ENCODE results near the gene MCCC1. TPM values are rescaled to one million over a fixed set of nuclear protein-coding genes. Genes with fewer than 3 reads are reported as not detected.

Gene MCCC1
- 7.2 TPM for polyA plus RNA-seq (2013, experiment 1 of 2)
- polyA plus RNA-seq (2013, experiment 2 of 2), result 7.9 TPM

- H3K4me1 ChIP-seq (ENCODE audit: control insufficient read depth, low read depth, low read length), result peaks cover 2% of the 10 kb centered on the region
- no peak within 1 kb of the TSS for H3K4ac ChIP-seq (ENCODE audit: low read depth, low read length)
- H3K27ac ChIP-seq (ENCODE audit: low read depth, low read length), result no peak within 1 kb of the TSS
- DNase-seq, result peak; percentile 100
- no peak within 1 kb of the TSS for H4K8ac ChIP-seq (ENCODE audit: low read depth, low read length)
- H3K18ac ChIP-seq (ENCODE audit: low read length), result no peak within 1 kb of the TSS
- H3K23ac ChIP-seq (ENCODE audit: low read length), result no peak within 1 kb of the TSS
- H4K5ac ChIP-seq (ENCODE audit: low read length), result no peak within 1 kb of the TSS
- peak within 1 kb of the TSS; percentile 59 for H2BK5ac ChIP-seq (ENCODE audit: low read length)
- peak within 1 kb of the TSS; percentile 85 for H3K4me2 ChIP-seq (ENCODE audit: low read length)
- no peaks in the 10 kb centered on the region for H3K27me3 ChIP-seq (ENCODE audit: insufficient read depth, low read length, poor library complexity)
- WGBS (ENCODE audit: extremely low coverage, insufficient coverage, low lambda C conversion rate), result no CpG with 5 or more reads among the region's 60 CpGs
- no peaks in the 10 kb centered on the region for H3K79me2 ChIP-seq (ENCODE audit: control insufficient read depth, insufficient read depth, low read length)
- no peaks in the 10 kb centered on the region for H3K36me3 ChIP-seq (ENCODE audit: control insufficient read depth, insufficient read depth, low read length)
- peak within 1 kb of the TSS; percentile 90 for H3K4me3 ChIP-seq (ENCODE audit: low read length)
- H2BK120ac ChIP-seq (ENCODE audit: low read depth, low read length), result no peak within 1 kb of the TSS
- H2BK15ac ChIP-seq (replicated peaks; ENCODE audit: low read depth), result no peak within 1 kb of the TSS
- H3K9ac ChIP-seq (ENCODE audit: low read length), result peak within 1 kb of the TSS; percentile 92
- peak within 1 kb of the TSS; percentile 96 for H3K56ac ChIP-seq (ENCODE audit: low read length)
- H3K79me1 ChIP-seq (ENCODE audit: low read length), result peaks cover 2% of the 10 kb centered on the region
- no peak within 1 kb of the TSS for H2AK5ac ChIP-seq (ENCODE audit: low read length)
Observed at GRCh38 chr3:183099026-183099837, at the start of gene MCCC1. TSS of gene MCCC1 (minus strand) at chr3:183099496. CDS start at chr3:183099440, 56 bp downstream.

- H4K8ac ChIP-seq (ENCODE audit: low read depth, low read length), result no peak overlapping the region
- H2AK5ac ChIP-seq (ENCODE audit: low read length), result no peak overlapping the region
- H2BK120ac ChIP-seq (ENCODE audit: low read depth, low read length), result no peak overlapping the region
- H3K27me3 ChIP-seq (ENCODE audit: insufficient read depth, low read length, poor library complexity), result no peaks in the 10 kb centered on the region
- no peak overlapping the region for H3K9ac ChIP-seq (ENCODE audit: low read length)
- H4K5ac ChIP-seq (ENCODE audit: low read length), result no peak overlapping the region
- no peak overlapping the region for H3K4ac ChIP-seq (ENCODE audit: low read depth, low read length)
- no peaks in the 10 kb centered on the region for H3K36me3 ChIP-seq (ENCODE audit: control insufficient read depth, insufficient read depth, low read length)
- no CpG with 5 or more reads among the region's 4 CpGs for WGBS (ENCODE audit: extremely low coverage, insufficient coverage, low lambda C conversion rate)
- no peak overlapping the region for H3K4me2 ChIP-seq (ENCODE audit: low read length)
- no peak for DNase-seq
- no peaks in the 10 kb centered on the region for H3K79me2 ChIP-seq (ENCODE audit: control insufficient read depth, insufficient read depth, low read length)
- no peak overlapping the region for H2BK5ac ChIP-seq (ENCODE audit: low read length)
- H2BK15ac ChIP-seq (replicated peaks; ENCODE audit: low read depth), result no peak overlapping the region
- H3K4me3 ChIP-seq (ENCODE audit: low read length), result no peak overlapping the region
- H3K56ac ChIP-seq (ENCODE audit: low read length), result no peak overlapping the region
- no peak overlapping the region for H3K18ac ChIP-seq (ENCODE audit: low read length)
- H3K4me1 ChIP-seq (ENCODE audit: control insufficient read depth, low read depth, low read length), result no peaks in the 10 kb centered on the region
- H3K27ac ChIP-seq (ENCODE audit: low read depth, low read length), result no peak overlapping the region
- H3K23ac ChIP-seq (ENCODE audit: low read length), result no peak overlapping the region
- H3K79me1 ChIP-seq (ENCODE audit: low read length), result no peaks in the 10 kb centered on the region
Observed at GRCh38 chr3:183148056-183148455, 48.8 kb upstream of the MCCC1 start.

- no peak overlapping the region for H2BK15ac ChIP-seq (replicated peaks; ENCODE audit: low read depth)
- no peak overlapping the region for H3K9ac ChIP-seq (ENCODE audit: low read length)
- no peak overlapping the region for H3K18ac ChIP-seq (ENCODE audit: low read length)
- no peaks in the 10 kb centered on the region for H3K4me1 ChIP-seq (ENCODE audit: control insufficient read depth, low read depth, low read length)
- H3K36me3 ChIP-seq (ENCODE audit: control insufficient read depth, insufficient read depth, low read length), result no peaks in the 10 kb centered on the region
- no peaks in the 10 kb centered on the region for H3K27me3 ChIP-seq (ENCODE audit: insufficient read depth, low read length, poor library complexity)
- no peak overlapping the region for H4K5ac ChIP-seq (ENCODE audit: low read length)
- no peak overlapping the region for H3K4ac ChIP-seq (ENCODE audit: low read depth, low read length)
- H3K79me2 ChIP-seq (ENCODE audit: control insufficient read depth, insufficient read depth, low read length), result no peaks in the 10 kb centered on the region
- H2AK5ac ChIP-seq (ENCODE audit: low read length), result no peak overlapping the region
- H2BK5ac ChIP-seq (ENCODE audit: low read length), result no peak overlapping the region
- no peaks in the 10 kb centered on the region for H3K79me1 ChIP-seq (ENCODE audit: low read length)
- no peak overlapping the region for H3K56ac ChIP-seq (ENCODE audit: low read length)
- H4K8ac ChIP-seq (ENCODE audit: low read depth, low read length), result no peak overlapping the region
- no peak overlapping the region for H2BK120ac ChIP-seq (ENCODE audit: low read depth, low read length)
- no peak overlapping the region for H3K27ac ChIP-seq (ENCODE audit: low read depth, low read length)
- H3K4me3 ChIP-seq (ENCODE audit: low read length), result no peak overlapping the region
- no peak for DNase-seq
- no peak overlapping the region for H3K4me2 ChIP-seq (ENCODE audit: low read length)
- H3K23ac ChIP-seq (ENCODE audit: low read length), result no peak overlapping the region
- no CpG with 5 or more reads among the region's 1 CpG for WGBS (ENCODE audit: extremely low coverage, insufficient coverage, low lambda C conversion rate)
Observed at GRCh38 chr3:183144363-183144762, 45.1 kb upstream of the MCCC1 start.

GRCh38 chr3:183142199-183142598 lies 42.9 kb upstream of the MCCC1 start:
- no peak overlapping the region for H3K18ac ChIP-seq (ENCODE audit: low read length)
- H3K4me2 ChIP-seq (ENCODE audit: low read length), result no peak overlapping the region
- H3K23ac ChIP-seq (ENCODE audit: low read length), result no peak overlapping the region
- H3K36me3 ChIP-seq (ENCODE audit: control insufficient read depth, insufficient read depth, low read length), result no peaks in the 10 kb centered on the region
- H3K56ac ChIP-seq (ENCODE audit: low read length), result no peak overlapping the region
- no peak overlapping the region for H4K8ac ChIP-seq (ENCODE audit: low read depth, low read length)
- no CpG with 5 or more reads among the region's 11 CpGs for WGBS (ENCODE audit: extremely low coverage, insufficient coverage, low lambda C conversion rate)
- H3K4me1 ChIP-seq (ENCODE audit: control insufficient read depth, low read depth, low read length), result no peaks in the 10 kb centered on the region
- no peak overlapping the region for H2BK5ac ChIP-seq (ENCODE audit: low read length)
- H2BK120ac ChIP-seq (ENCODE audit: low read depth, low read length), result no peak overlapping the region
- H3K79me2 ChIP-seq (ENCODE audit: control insufficient read depth, insufficient read depth, low read length), result no peaks in the 10 kb centered on the region
- H3K27me3 ChIP-seq (ENCODE audit: insufficient read depth, low read length, poor library complexity), result no peaks in the 10 kb centered on the region
- no peak overlapping the region for H3K4ac ChIP-seq (ENCODE audit: low read depth, low read length)
- no peak overlapping the region for H3K27ac ChIP-seq (ENCODE audit: low read depth, low read length)
- DNase-seq, result peak; percentile 88
- no peaks in the 10 kb centered on the region for H3K79me1 ChIP-seq (ENCODE audit: low read length)
- no peak overlapping the region for H3K4me3 ChIP-seq (ENCODE audit: low read length)
- no peak overlapping the region for H2AK5ac ChIP-seq (ENCODE audit: low read length)
- no peak overlapping the region for H2BK15ac ChIP-seq (replicated peaks; ENCODE audit: low read depth)
- no peak overlapping the region for H4K5ac ChIP-seq (ENCODE audit: low read length)
- no peak overlapping the region for H3K9ac ChIP-seq (ENCODE audit: low read length)

- WGBS (ENCODE audit: extremely low coverage, insufficient coverage, low lambda C conversion rate), result no CpG with 5 or more reads among the region's 2 CpGs
- no peak overlapping the region for H4K5ac ChIP-seq (ENCODE audit: low read length)
- no peak overlapping the region for H3K4me2 ChIP-seq (ENCODE audit: low read length)
- no peak overlapping the region for H4K8ac ChIP-seq (ENCODE audit: low read depth, low read length)
- no peaks in the 10 kb centered on the region for H3K36me3 ChIP-seq (ENCODE audit: control insufficient read depth, insufficient read depth, low read length)
- H3K23ac ChIP-seq (ENCODE audit: low read length), result no peak overlapping the region
- H3K27me3 ChIP-seq (ENCODE audit: insufficient read depth, low read length, poor library complexity), result no peaks in the 10 kb centered on the region
- no peaks in the 10 kb centered on the region for H3K79me2 ChIP-seq (ENCODE audit: control insufficient read depth, insufficient read depth, low read length)
- no peak overlapping the region for H3K4me3 ChIP-seq (ENCODE audit: low read length)
- H3K56ac ChIP-seq (ENCODE audit: low read length), result no peak overlapping the region
- no peaks in the 10 kb centered on the region for H3K79me1 ChIP-seq (ENCODE audit: low read length)
- no peak overlapping the region for H3K9ac ChIP-seq (ENCODE audit: low read length)
- H2BK120ac ChIP-seq (ENCODE audit: low read depth, low read length), result no peak overlapping the region
- no peak overlapping the region for H3K27ac ChIP-seq (ENCODE audit: low read depth, low read length)
- H3K4me1 ChIP-seq (ENCODE audit: control insufficient read depth, low read depth, low read length), result no peaks in the 10 kb centered on the region
- H2AK5ac ChIP-seq (ENCODE audit: low read length), result no peak overlapping the region
- DNase-seq, result no peak
- H2BK15ac ChIP-seq (replicated peaks; ENCODE audit: low read depth), result no peak overlapping the region
- H3K4ac ChIP-seq (ENCODE audit: low read depth, low read length), result no peak overlapping the region
- no peak overlapping the region for H3K18ac ChIP-seq (ENCODE audit: low read length)
- no peak overlapping the region for H2BK5ac ChIP-seq (ENCODE audit: low read length)
Observed at GRCh38 chr3:183134844-183135243, 35.5 kb upstream of the MCCC1 start.
